OCI-LY1 (cell line): Measurements from ENCODE around the gene FOXA3.

Experiments used
- H2AFZ ChIP-seq: fragments of 200-600 bp; sonication (generic), shearing (Covaris generic); 2 replicates; pipeline ENCODE4 v1.6.0; 2014; ENCODE audit warnings: antibody characterized with exemption, mild to moderate bottlenecking, low read length
- H3F3A ChIP-seq: fragments of 200-600 bp; sonication (generic), shearing (Covaris generic); 2 replicates; pipeline ENCODE4 v1.6.0; 2014; ENCODE audit warnings: mild to moderate bottlenecking, antibody characterized with exemption, low read length, moderate library complexity; ENCODE audit not compliant: insufficient read depth
- H3K27ac ChIP-seq: fragments of 200-600 bp; sonication (generic); 2 replicates; pipeline ENCODE4 v1.5.1; 2014; ENCODE audit warnings: low read length, mixed run types, mild to moderate bottlenecking, low read depth; ENCODE audit not compliant: poor library complexity, severe bottlenecking
- H3K27me3 ChIP-seq: fragments of 200-600 bp; sonication (generic); 2 replicates; pipeline ENCODE4 v1.6.0; 2014; ENCODE audit warnings: antibody characterized with exemption, mild to moderate bottlenecking, low read length, moderate library complexity; ENCODE audit not compliant: insufficient read depth
- H3K36me3 ChIP-seq: fragments of 200-600 bp; sonication (generic); 2 replicates; pipeline ENCODE4 v1.6.1; 2014; ENCODE audit warnings: mild to moderate bottlenecking, antibody characterized with exemption, low read length, moderate library complexity, mixed read lengths; ENCODE audit not compliant: insufficient read depth
- H3K4me1 ChIP-seq: fragments of 200-600 bp; sonication (generic); 2 replicates; pipeline ENCODE4 v1.5.1; 2014; ENCODE audit warnings: mild to moderate bottlenecking, low read length, moderate library complexity; ENCODE audit not compliant: insufficient read depth, severe bottlenecking
- H3K4me2 ChIP-seq: fragments of 200-600 bp; sonication (generic), shearing (Covaris generic); 2 replicates; pipeline ENCODE4 v1.6.1; 2014; ENCODE audit warnings: low read length
- H3K4me3 ChIP-seq: fragments of 200-600 bp; sonication (generic); 2 replicates; pipeline ENCODE4 v1.5.1; 2014; ENCODE audit warnings: low read length, low read depth, mild to moderate bottlenecking, mixed read lengths; ENCODE audit not compliant: poor library complexity, severe bottlenecking
- H3K79me2 ChIP-seq: fragments of 200-600 bp; shearing (Covaris generic); 2 replicates; pipeline ENCODE4 v1.6.1; 2016; ENCODE audit warnings: mixed run types, low read length, mixed read lengths; ENCODE audit not compliant: insufficient read depth
- H3K9ac ChIP-seq: fragments of 200-600 bp; sonication (generic), shearing (Covaris generic); 2 replicates; pipeline ENCODE4 v1.6.1; 2014; ENCODE audit warnings: mild to moderate bottlenecking, low read length, mixed read lengths
- H3K9me2 ChIP-seq: fragments of 200-600 bp; sonication (generic), shearing (Covaris generic); 2 replicates; pipeline ENCODE4 v1.6.1; 2014; ENCODE audit warnings: low read depth, mild to moderate bottlenecking, low read length, mixed read lengths
- H3K9me3 ChIP-seq: fragments of 200-600 bp; shearing (Covaris generic); 2 replicates; pipeline ENCODE4 v1.6.1; 2014; ENCODE audit warnings: low read length, mixed read lengths
- H4K20me1 ChIP-seq: fragments of 200-600 bp; sonication (generic), shearing (Covaris generic); 2 replicates; pipeline ENCODE4 v1.6.0; 2016; ENCODE audit warnings: mild to moderate bottlenecking, low read length; ENCODE audit not compliant: insufficient read depth
- CTCF ChIP-seq: fragments of 200-600 bp; sonication (generic), shearing (Covaris generic); IDR thresholded peaks from 2 replicates; pipeline ENCODE4 v1.5.1; 2017; ENCODE audit warnings: mild to moderate bottlenecking, antibody characterized with exemption, low read length, moderate library complexity, mixed read lengths
- EZH2 ChIP-seq: fragments of 200-600 bp; sonication (generic), shearing (Covaris generic); IDR thresholded peaks from 2 replicates; pipeline ENCODE4 v1.8.0; 2017; ENCODE audit warnings: borderline replicate concordance, mixed run types, mild to moderate bottlenecking, antibody characterized with exemption, low read length, moderate library complexity, mixed read lengths

Gene FOXA3

GRCh38 chr19:45842198-45842597 lies 21.9 kb upstream of the FOXA3 start:
- H3K9me2 ChIP-seq = no peaks in the 10 kb centered on the region
- no peaks in the 10 kb centered on the region for H4K20me1 ChIP-seq
- no peak overlapping the region for H3K4me2 ChIP-seq
- no peaks in the 10 kb centered on the region for H3K4me1 ChIP-seq
- no peak overlapping the region for H3K4me3 ChIP-seq
- peaks cover 95% of the 10 kb centered on the region for H3K36me3 ChIP-seq
- no peak overlapping the region for H3K27ac ChIP-seq
- no peaks in the 10 kb centered on the region for H3K79me2 ChIP-seq
- H3K9ac ChIP-seq = no peak overlapping the region
- TF ChIP-seq CTCF (no peak), EZH2 (no peak)
- H2AFZ ChIP-seq = no peak overlapping the region
- H3F3A ChIP-seq = no peaks in the 10 kb centered on the region
- H3K9me3 ChIP-seq = no peaks in the 10 kb centered on the region
- no peaks in the 10 kb centered on the region for H3K27me3 ChIP-seq

GRCh38 chr19:45847663-45848062 lies 16.5 kb upstream of the FOXA3 start:
- Histone ChIP-seq H3K9me3 (no peaks in the 10 kb centered on the region), H3K27ac (no peak overlapping the region), H3K9ac (no peak overlapping the region), H3K4me1 (no peaks in the 10 kb centered on the region), H4K20me1 (no peaks in the 10 kb centered on the region), H3F3A (no peaks in the 10 kb centered on the region), H3K36me3 (peaks cover 95% of the 10 kb centered on the region), H3K79me2 (no peaks in the 10 kb centered on the region), H3K4me2 (no peak overlapping the region), H3K27me3 (no peaks in the 10 kb centered on the region), H3K9me2 (no peaks in the 10 kb centered on the region), H3K4me3 (no peak overlapping the region), H2AFZ (no peak overlapping the region)
- TF ChIP-seq CTCF (no peak), EZH2 (no peak)

GRCh38 chr19:45848922-45849321 lies 15.2 kb upstream of the FOXA3 start:
- H3K4me2 ChIP-seq = no peak overlapping the region
- H2AFZ ChIP-seq = no peak overlapping the region
- no peaks in the 10 kb centered on the region for H3K9me2 ChIP-seq
- no peaks in the 10 kb centered on the region for H3K9me3 ChIP-seq
- H3K36me3 ChIP-seq = peaks cover 96% of the 10 kb centered on the region
- H3K79me2 ChIP-seq = no peaks in the 10 kb centered on the region
- H3K9ac ChIP-seq = no peak overlapping the region
- H3K27ac ChIP-seq = no peak overlapping the region
- no peak overlapping the region for H3K4me3 ChIP-seq
- H3F3A ChIP-seq = no peaks in the 10 kb centered on the region
- H4K20me1 ChIP-seq = no peaks in the 10 kb centered on the region
- no peaks in the 10 kb centered on the region for H3K4me1 ChIP-seq
- H3K27me3 ChIP-seq = no peaks in the 10 kb centered on the region
- TF ChIP-seq CTCF (peak; percentile 37), EZH2 (no peak)
